Upper lobe of left lung (tissue), 4 donors: ENCODE results near the gene NEURL1.

Source experiments
- CTCF ChIP-seq, 6 experiments: fragments of 450-650 bp in 4 of 6; fragments of 200-600 bp in 2 of 6; sonication (generic) in 2 of 6; IDR thresholded peaks; one replicate each; pipeline ENCODE4 v1.5.1; 2016 to 2019; ENCODE audit warnings: antibody characterized with exemption in 6 of 6
- EP300 ChIP-seq, 4 donors: sonication (generic); formaldehyde crosslinking; IDR thresholded peaks; one replicate each; pipeline ENCODE4 v1.5.1; 2017; ENCODE audit warnings: antibody characterized with exemption in 4 of 4, control low read depth in 2 of 4
- POLR2A ChIP-seq, 4 donors: fragments of 450-650 bp; IDR thresholded peaks; one replicate each; pipeline ENCODE4 v1.5.1; 2016 to 2017; ENCODE audit warnings: antibody characterized with exemption in 4 of 4, mild to moderate bottlenecking in 2 of 4
- POLR2AphosphoS5 ChIP-seq, 2 donors: sonication (generic); formaldehyde crosslinking; IDR thresholded peaks; one replicate each; pipeline ENCODE4 v1.5.1; 2017; ENCODE audit warnings: antibody characterized with exemption in 2 of 2

DNA sequence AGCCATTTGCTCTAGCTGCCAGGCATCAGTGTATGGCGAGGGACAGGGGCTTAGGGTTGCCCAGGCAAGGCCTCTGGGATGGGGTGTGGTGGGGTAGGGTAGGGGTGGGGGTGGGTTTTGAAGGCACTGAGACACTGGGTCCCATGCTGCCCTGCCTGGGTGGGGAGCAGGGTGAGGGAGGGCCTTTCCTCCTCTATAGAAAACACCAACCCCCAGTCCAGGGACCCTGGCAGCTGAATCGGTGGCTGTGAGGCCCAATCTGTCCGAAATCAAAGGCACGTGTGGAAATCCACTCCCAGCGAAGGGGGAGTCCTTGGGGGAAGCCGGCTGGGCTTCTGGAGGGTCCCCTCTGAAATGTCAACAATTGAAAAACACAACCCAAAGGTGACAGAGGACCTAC lies 106.4 kb downstream of the NEURL1 start:
- TF ChIP-seq CTCF (IDR thresholded peaks at IDR 0.05) = no peak
- no peak for TF ChIP-seq EP300 (IDR thresholded peaks at IDR 0.05)
- TF ChIP-seq POLR2A (IDR thresholded peaks at IDR 0.05) = no peak
- no peak for TF ChIP-seq POLR2AphosphoS5 (IDR thresholded peaks at IDR 0.05)
